Esophagus muscularis mucosa (tissue), 4 donors: ENCODE measurements around the gene TRAPPC6A. TPM values are rescaled to one million over a fixed set of nuclear protein-coding genes. Genes with fewer than 3 reads are reported as not detected.

Experiments
- DNase-seq: peaks from one replicate; pipeline ENCODE4 v3.0.0-alpha.2; 2017; ENCODE audit errors: extremely low spot score
- H3K27ac ChIP-seq, 4 donors: fragments of 200-600 bp; sonication (generic); replicated peaks in 1 of 4; 1 replicate in 3 of 4; 2 replicates in 1 of 4; pipeline ENCODE4 v1.5.1; 2016 to 2019; ENCODE audit warnings: mild to moderate bottlenecking in 1 of 4
- H3K27me3 ChIP-seq, 4 donors: fragments of 200-600 bp; sonication (generic); one replicate each; pipeline versions ENCODE4 v1.5.1 to v1.6.0; 2016 to 2019
- H3K36me3 ChIP-seq, 4 donors: fragments of 200-600 bp; sonication (generic); one replicate each; pipeline ENCODE4 v1.5.1; 2016 to 2019
- H3K4me1 ChIP-seq, 4 donors: fragments of 200-600 bp; sonication (generic); one replicate each; pipeline ENCODE4 v1.5.1; 2016 to 2019
- H3K4me3 ChIP-seq, 4 donors: fragments of 200-600 bp; sonication (generic); 1 replicate in 2 of 4; 2 replicates in 2 of 4; pipeline ENCODE4 v1.5.1; 2016 to 2019; ENCODE audit warnings: mild to moderate bottlenecking in 4 of 4, moderate library complexity in 1 of 4
- H3K9me3 ChIP-seq, 4 donors: fragments of 200-600 bp; sonication (generic); 1 replicate in 3 of 4; 2 replicates in 1 of 4; pipeline ENCODE4 v1.5.1; 2016 to 2019
- EP300 ChIP-seq: sonication (generic); formaldehyde crosslinking; IDR thresholded peaks from one replicate; pipeline ENCODE4 v1.6.1; 2017; ENCODE audit warnings: antibody characterized with exemption
- POLR2A ChIP-seq: fragments of 450-650 bp; IDR thresholded peaks from one replicate; pipeline ENCODE4 v1.6.1; 2017; ENCODE audit warnings: antibody characterized with exemption, moderate library complexity, mild to moderate bottlenecking, low read depth
- POLR2AphosphoS5 ChIP-seq, 2 donors: sonication (generic); formaldehyde crosslinking; IDR thresholded peaks; one replicate each; pipeline ENCODE4 v1.6.1; 2017; ENCODE audit warnings: antibody characterized with exemption in 2 of 2
- WGBS: methylation state at CpG from one replicate; pipeline ENCODE4 v1.1.5; 2018; 5-methylcytosine and 5-hydroxymethylcytosine counted together
- intact Hi-C: fragments of 100-400 bp; cut with DNase I; formaldehyde crosslinking; loops from one replicate; pipeline ENCODE4 v1.15.1; 2023
- total RNA-seq, 4 donors: library from RNA; depleted of rRNA; stranded (reverse); fragments of >200 nt; gene quantifications; one replicate each; pipeline versions ENCODE4 v1.1.0 to v1.2.1, GENCODE V29; 2016
- TF ChIP-seq, protein P1 (sequence below), 3 experiments: fragments of 200-600 bp in 2 of 3; fragments of 450-650 bp in 1 of 3; sonication (generic) in 2 of 3; IDR thresholded peaks; one replicate each; pipeline ENCODE4 v1.5.1; 2017 to 2019; ENCODE audit warnings: antibody characterized with exemption in 3 of 3, mild to moderate bottlenecking in 2 of 3, moderate library complexity in 1 of 3

The TRAPPC6A gene
- total RNA-seq, 4 donors from 2014 or later = 18.3 to 27.0 (median 19.4) TPM

DNA sequence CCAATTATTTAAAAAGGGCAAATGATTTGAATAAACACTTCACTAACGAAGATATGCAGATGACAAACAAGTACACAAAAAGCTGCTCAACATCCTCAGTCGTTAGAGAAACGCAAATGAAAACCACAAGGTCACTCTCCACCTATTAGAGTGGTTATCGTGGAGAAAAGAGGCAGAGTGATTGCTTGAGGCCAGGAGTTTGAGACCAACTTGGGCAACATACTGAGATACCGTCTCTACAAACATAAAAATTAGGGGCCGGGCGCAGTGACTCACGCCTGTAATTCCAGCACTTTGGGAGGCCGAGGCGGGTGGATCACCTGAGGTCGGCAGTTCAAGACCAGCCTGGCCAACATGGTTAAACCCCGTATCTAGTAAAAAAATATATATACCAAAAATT lies 27.8 kb upstream of the TRAPPC6A start:
- 85% methylated on average over 12 of the region's 12 CpGs for WGBS
- no peaks in the 10 kb centered on the region for H3K36me3 ChIP-seq
- intact Hi-C loops = no loop called here

DNA sequence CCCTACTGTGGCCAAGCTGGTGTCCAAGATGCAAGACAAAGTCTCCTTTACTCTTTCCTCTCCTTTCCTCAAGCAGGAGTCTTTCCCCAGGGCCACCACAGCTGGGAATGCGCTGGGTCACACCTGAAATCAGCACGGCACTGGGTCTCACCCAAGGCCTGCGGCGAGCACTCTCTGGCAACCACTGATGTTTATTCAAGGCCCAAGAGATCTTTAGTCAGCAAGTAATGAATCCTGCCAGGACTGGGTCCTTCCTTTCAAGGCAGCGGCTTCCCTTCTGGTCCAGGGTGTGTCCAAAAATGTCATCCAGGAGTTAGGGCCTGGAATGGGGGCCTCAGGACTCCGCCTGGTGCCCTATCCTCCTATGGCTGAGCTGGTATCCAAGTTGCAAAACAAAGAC lies 24.6 kb upstream of the TRAPPC6A start:
- WGBS = 73% methylated on average over 2 of the region's 6 CpGs
- H3K4me1 ChIP-seq = no peaks in the 10 kb centered on the region
- DNase-seq = no peak
- no peak for TF ChIP-seq EP300
- no peak for TF ChIP-seq POLR2AphosphoS5 (IDR thresholded peaks at IDR 0.05)
- TF ChIP-seq, protein P1, sequence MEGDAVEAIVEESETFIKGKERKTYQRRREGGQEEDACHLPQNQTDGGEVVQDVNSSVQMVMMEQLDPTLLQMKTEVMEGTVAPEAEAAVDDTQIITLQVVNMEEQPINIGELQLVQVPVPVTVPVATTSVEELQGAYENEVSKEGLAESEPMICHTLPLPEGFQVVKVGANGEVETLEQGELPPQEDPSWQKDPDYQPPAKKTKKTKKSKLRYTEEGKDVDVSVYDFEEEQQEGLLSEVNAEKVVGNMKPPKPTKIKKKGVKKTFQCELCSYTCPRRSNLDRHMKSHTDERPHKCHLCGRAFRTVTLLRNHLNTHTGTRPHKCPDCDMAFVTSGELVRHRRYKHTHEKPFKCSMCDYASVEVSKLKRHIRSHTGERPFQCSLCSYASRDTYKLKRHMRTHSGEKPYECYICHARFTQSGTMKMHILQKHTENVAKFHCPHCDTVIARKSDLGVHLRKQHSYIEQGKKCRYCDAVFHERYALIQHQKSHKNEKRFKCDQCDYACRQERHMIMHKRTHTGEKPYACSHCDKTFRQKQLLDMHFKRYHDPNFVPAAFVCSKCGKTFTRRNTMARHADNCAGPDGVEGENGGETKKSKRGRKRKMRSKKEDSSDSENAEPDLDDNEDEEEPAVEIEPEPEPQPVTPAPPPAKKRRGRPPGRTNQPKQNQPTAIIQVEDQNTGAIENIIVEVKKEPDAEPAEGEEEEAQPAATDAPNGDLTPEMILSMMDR (IDR thresholded peaks at IDR 0.05) = no peak
- TF ChIP-seq POLR2A = no peak
- no peaks in the 10 kb centered on the region for H3K36me3 ChIP-seq
- intact Hi-C loops = loop anchor here (5.0 kb wide), 1 partner anchor 35 kb away; no protein-coding TSS in a partner anchor
- no peak overlapping the region for H3K4me3 ChIP-seq
- no peaks in the 10 kb centered on the region for H3K27me3 ChIP-seq
- no peaks in the 10 kb centered on the region for H3K9me3 ChIP-seq
- H3K27ac ChIP-seq = no peak overlapping the region

More for the DNA sequence above, 27.8 kb upstream of the TRAPPC6A start:
- Histone ChIP-seq H3K27ac (no peak overlapping the region), H3K4me1 (no peaks in the 10 kb centered on the region), H3K9me3 (no peaks in the 10 kb centered on the region), H3K27me3 (peaks cover 0 to 5% (median 0%) of the 10 kb centered on the region in 4 donors), H3K4me3 (no peak overlapping the region)
- DNase-seq = no peak
- no peak for TF ChIP-seq POLR2AphosphoS5 (IDR thresholded peaks at IDR 0.05)
- no peak for TF ChIP-seq POLR2A
- TF ChIP-seq, protein P1 (IDR thresholded peaks at IDR 0.05) = no peak
- TF ChIP-seq EP300 = no peak

DNA sequence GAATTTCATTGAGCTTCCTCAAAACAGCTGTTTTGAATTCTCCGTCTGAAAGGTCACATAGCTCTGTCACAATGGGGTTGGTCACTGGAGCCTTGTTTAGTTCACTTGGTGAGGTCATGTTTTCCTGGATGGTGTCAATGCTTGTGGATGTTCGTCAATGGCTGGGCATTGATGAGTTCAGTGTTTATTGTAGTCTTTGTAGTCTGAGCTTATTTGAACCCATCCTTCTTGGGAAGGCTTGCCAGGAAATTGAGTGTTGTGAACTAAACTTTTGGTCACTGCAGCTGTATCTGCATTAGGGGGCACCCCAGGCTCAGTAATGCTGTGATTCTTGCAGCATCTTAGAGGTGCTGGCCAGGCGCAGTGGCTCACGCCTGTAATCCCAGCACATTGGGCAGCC lies 22.5 kb upstream of the TRAPPC6A start:
- no peak for TF ChIP-seq POLR2AphosphoS5 (IDR thresholded peaks at IDR 0.05)
- TF ChIP-seq, protein P1 (IDR thresholded peaks at IDR 0.05) = peak in 2 of 3 experiments; percentile 25 to 27
- DNase-seq = no peak
- no peak overlapping the region for H3K27ac ChIP-seq
- intact Hi-C loops = loop anchor here (5.0 kb wide), 1 partner anchor 37 kb away; no protein-coding TSS in a partner anchor
- peaks cover 0 to 6% (median 0%) of the 10 kb centered on the region in 4 donors for H3K27me3 ChIP-seq
- WGBS = 30% methylated on average over 4 of the region's 4 CpGs
- H3K4me1 ChIP-seq = no peaks in the 10 kb centered on the region
- H3K9me3 ChIP-seq = no peaks in the 10 kb centered on the region
- no peak overlapping the region for H3K4me3 ChIP-seq
- no peaks in the 10 kb centered on the region for H3K36me3 ChIP-seq

DNA sequence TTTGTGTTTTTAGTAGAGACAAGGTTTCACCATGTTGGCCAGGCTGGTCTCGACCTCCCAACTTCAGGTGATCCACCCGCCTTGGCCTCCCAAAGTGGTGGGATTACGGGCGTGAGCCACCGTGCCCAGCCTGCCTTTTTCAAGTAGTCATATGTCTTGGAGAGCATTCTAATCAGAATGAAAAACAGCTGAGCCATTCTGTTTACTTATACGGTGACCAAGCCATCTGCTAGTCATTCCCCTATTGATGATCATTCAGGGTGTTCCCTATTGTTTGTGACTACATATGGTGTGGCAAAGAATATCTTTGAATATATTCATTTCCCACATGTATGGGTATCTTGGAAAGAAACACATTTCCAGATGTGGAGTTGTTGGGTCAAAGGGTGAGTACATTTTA lies 17.7 kb upstream of the TRAPPC6A start:
- no peaks in the 10 kb centered on the region for H3K9me3 ChIP-seq
- no peak overlapping the region for H3K27ac ChIP-seq
- H3K27me3 ChIP-seq = peaks cover 0 to 6% (median 0%) of the 10 kb centered on the region in 4 donors
- no peak for DNase-seq
- WGBS = 90% methylated on average over 6 of the region's 6 CpGs
- no peak overlapping the region for H3K4me3 ChIP-seq
- H3K4me1 ChIP-seq = no peaks in the 10 kb centered on the region
- no peaks in the 10 kb centered on the region for H3K36me3 ChIP-seq
- intact Hi-C loops = no loop called here
- no peak for TF ChIP-seq EP300
- TF ChIP-seq POLR2AphosphoS5 (IDR thresholded peaks at IDR 0.05) = no peak
- no peak for TF ChIP-seq POLR2A
- TF ChIP-seq, protein P1 (IDR thresholded peaks at IDR 0.05) = no peak

DNA sequence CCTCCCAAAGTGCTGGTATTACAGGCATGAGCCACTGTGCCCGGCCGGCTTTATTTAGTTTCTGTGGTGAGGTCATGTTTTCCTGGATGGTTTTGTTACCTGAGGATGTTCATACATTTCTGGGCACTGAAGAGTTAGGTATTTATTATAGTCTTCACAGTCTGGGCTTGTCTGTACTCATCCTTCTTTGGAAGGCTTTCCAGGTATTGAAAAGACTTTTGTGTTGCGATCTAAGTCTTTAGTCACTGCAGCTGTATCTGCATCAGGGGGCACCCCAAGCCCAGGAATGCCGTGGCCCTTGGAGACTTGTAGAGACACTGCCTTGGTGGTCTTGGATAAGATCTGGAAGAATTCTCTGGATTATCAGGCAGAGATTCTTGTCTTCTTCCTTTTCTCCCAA lies 13.3 kb upstream of the TRAPPC6A start:
- intact Hi-C loops = no loop called here
- H3K27me3 ChIP-seq = no peaks in the 10 kb centered on the region

More for the DNA sequence above, 13.3 kb upstream of the TRAPPC6A start:
- Histone ChIP-seq H3K27ac (no peak overlapping the region), H3K9me3 (no peaks in the 10 kb centered on the region), H3K4me3 (no peak overlapping the region), H3K4me1 (peaks cover 0 to 4% (median 1%) of the 10 kb centered on the region in 4 donors), H3K36me3 (no peaks in the 10 kb centered on the region)
- TF ChIP-seq POLR2AphosphoS5 (IDR thresholded peaks at IDR 0.05) (no peak), POLR2A (no peak), EP300 (no peak)
- TF ChIP-seq, protein P1 (IDR thresholded peaks at IDR 0.05) = no peak
- no peak for DNase-seq
- 80% methylated on average over 4 of the region's 4 CpGs for WGBS
